ENCODE data around the gene IRGQ. TPM values are rescaled to one million over a fixed set of nuclear protein-coding genes. Genes with fewer than 3 reads are reported as not detected.

IRGQ gene
- total RNA-seq, 1 donor from 2014 or later, result 19.5 TPM

DNA sequence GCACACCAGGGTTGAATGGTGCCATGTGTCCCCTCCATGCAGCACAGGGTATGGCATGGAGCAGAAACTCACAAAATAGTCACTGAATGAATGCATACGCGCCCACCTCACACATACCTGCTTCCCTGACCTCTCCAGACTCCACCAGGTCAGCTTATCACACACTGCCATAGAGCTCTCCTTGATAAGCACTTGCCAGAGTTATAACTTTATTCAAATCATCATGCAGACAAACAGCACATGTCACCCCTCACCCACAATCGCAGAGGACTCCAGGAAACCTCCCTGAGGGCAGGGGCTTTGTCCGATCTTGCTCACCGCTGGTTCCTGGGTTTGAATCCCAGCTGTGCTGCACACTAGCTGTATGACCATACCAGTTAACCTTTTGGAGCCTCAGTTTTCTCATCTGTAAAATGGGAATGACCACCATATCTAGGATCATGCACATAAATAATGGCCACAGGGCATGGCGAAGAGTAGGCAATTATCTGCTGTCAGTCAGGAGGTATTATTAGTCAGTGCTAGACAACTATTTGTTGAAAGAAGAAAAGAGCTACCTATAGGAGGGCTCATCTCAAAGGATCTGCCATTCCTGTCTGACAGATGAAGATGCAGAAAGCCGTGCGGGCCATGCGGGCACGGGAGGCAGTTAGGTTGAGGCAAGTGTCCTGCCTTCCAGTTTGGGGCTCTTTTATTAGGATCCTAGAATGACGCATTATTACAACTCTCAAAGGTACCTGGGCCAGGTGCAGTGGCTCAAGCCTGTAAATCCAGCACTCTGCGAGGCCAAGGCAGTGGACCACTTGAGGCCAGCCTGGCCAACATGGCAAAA lies 34.6 kb downstream of the IRGQ start:
- no peak for DNase-seq (ENCODE audit: low read depth)

GRCh38 chr19:43560687-43561086 lies 35.2 kb downstream of the IRGQ start:
- Histone ChIP-seq H3K4me3 (ENCODE audit: low read depth, low read length) (no peak overlapping the region), H3K36me3 (ENCODE audit: control insufficient read depth, insufficient read depth, low read length) (peaks cover 1% of the 10 kb centered on the region), H3K27me3 (ENCODE audit: control insufficient read depth, insufficient read depth, low read length) (no peaks in the 10 kb centered on the region)
- FAIRE-seq, result peak; percentile 18
- DNase-seq (ENCODE audit: low read depth), result no peak
- peak; percentile 3 for TF ChIP-seq CTCF (IDR thresholded peaks at IDR 0.05; ENCODE audit: insufficient read depth, low read length, severe bottlenecking)

More for the DNA sequence above, 34.6 kb downstream of the IRGQ start:
- TF ChIP-seq CTCF (IDR thresholded peaks at IDR 0.05; ENCODE audit: insufficient read depth, low read length, severe bottlenecking), result no peak
- H3K36me3 ChIP-seq (ENCODE audit: control insufficient read depth, insufficient read depth, low read length), result peaks cover 1% of the 10 kb centered on the region
- H3K27me3 ChIP-seq (ENCODE audit: control insufficient read depth, insufficient read depth, low read length), result no peaks in the 10 kb centered on the region
- FAIRE-seq, result no peak
- no peak overlapping the region for H3K4me3 ChIP-seq (ENCODE audit: low read depth, low read length)

DNA sequence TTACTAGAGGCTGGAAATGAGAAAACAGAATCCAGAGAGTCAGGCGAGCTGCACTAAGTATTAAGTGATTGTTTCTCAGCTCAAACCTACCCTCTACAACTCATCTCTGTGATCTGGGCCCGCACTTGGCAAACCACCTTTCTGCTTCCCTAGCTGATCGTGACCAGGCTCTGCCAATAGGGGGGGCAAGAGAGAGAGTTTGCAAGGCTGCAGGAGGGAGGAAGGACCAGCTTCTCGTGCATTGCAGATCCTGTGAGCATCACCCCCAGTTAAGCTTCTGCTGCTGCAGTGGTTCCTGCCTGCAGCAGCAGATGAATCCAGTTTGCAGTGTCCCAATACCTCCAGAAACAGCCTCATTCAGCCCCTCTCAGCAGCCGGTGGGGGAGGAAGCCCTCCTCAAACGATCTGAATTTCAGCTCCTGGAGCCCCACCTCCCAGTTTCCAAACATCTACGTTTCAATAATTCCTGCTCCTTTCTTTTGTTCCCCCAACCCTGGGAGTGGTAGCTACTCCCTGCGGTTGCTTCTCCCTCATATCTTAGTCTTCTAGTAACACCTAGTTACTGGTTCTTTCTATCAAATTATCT lies 40.7 kb downstream of the IRGQ start:
- peak; percentile 93 for TF ChIP-seq CTCF (IDR thresholded peaks at IDR 0.05; ENCODE audit: insufficient read depth, low read length, severe bottlenecking)
- no peaks in the 10 kb centered on the region for H3K27me3 ChIP-seq (ENCODE audit: control insufficient read depth, insufficient read depth, low read length)
- DNase-seq (ENCODE audit: low read depth) (peak; percentile 61), FAIRE-seq (no peak)
- no peak overlapping the region for H3K4me3 ChIP-seq (ENCODE audit: low read depth, low read length)
- peaks cover 24% of the 10 kb centered on the region for H3K36me3 ChIP-seq (ENCODE audit: control insufficient read depth, insufficient read depth, low read length)

GRCh38 chr19:43554317-43554895 lies 41.5 kb downstream of the IRGQ start:
- peak; percentile 72 for FAIRE-seq
- no peak overlapping the region for H3K4me3 ChIP-seq (ENCODE audit: low read depth, low read length)
- H3K36me3 ChIP-seq (ENCODE audit: control insufficient read depth, insufficient read depth, low read length), result peaks cover 24% of the 10 kb centered on the region
- TF ChIP-seq CTCF (IDR thresholded peaks at IDR 0.05; ENCODE audit: insufficient read depth, low read length, severe bottlenecking), result no peak
- no peak for DNase-seq (ENCODE audit: low read depth)
- no peaks in the 10 kb centered on the region for H3K27me3 ChIP-seq (ENCODE audit: control insufficient read depth, insufficient read depth, low read length)

DNA sequence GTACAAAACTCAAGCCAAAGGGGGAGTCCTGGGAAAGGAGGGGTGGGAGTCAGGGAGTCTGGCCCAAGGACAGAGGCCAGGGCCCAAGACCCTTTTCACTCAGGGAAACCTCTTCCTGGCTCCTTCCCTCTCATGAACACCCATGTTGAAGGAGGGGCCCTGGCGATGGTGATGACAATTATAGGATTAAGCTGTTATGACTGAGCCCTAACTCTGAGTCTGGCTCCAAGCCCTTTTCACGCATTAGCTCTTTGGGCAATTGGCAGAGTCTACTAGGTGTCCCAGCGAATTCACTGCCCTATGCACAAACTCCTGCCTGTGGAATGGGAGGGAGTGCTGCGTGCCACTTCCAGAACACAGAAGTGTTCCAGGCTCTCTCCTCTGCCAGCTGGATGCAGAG lies 42.3 kb downstream of the IRGQ start:
- peaks cover 24% of the 10 kb centered on the region for H3K36me3 ChIP-seq (ENCODE audit: control insufficient read depth, insufficient read depth, low read length)
- no peak overlapping the region for H3K4me3 ChIP-seq (ENCODE audit: low read depth, low read length)
- no peak for TF ChIP-seq CTCF (IDR thresholded peaks at IDR 0.05; ENCODE audit: insufficient read depth, low read length, severe bottlenecking)
- FAIRE-seq (no peak), DNase-seq (ENCODE audit: low read depth) (no peak)
- no peaks in the 10 kb centered on the region for H3K27me3 ChIP-seq (ENCODE audit: control insufficient read depth, insufficient read depth, low read length)
